ENCODE measurements around the gene TBL1X. TPM values are rescaled to one million over a fixed set of nuclear protein-coding genes. Genes with fewer than 3 reads are reported as not detected.

Gene TBL1X
- total and polyA plus RNA-seq, 2 donors (not counting 3 experiments of a cell fraction or from before 2014, with no cell fraction given), result 8.7 to 25.3 TPM

GRCh38 chrX:9510366-9510765, 45.5 kb downstream of the TBL1X start:
- no peaks in the 10 kb centered on the region for H3K9me1 ChIP-seq (replicated peaks; ENCODE audit: control insufficient read depth, extremely low read depth, insufficient read depth, low read length)
- no peak for TF ChIP-seq MYC (IDR thresholded peaks at IDR 0.05; ENCODE audit: low read depth, low read length)
- no peak for TF ChIP-seq EZH2 (IDR thresholded peaks at IDR 0.05; ENCODE audit: borderline replicate concordance, low read depth, low read length, severe bottlenecking)
- no peak for TF ChIP-seq POLR2A (IDR thresholded peaks at IDR 0.05; ENCODE audit: low read depth, low read length)
- TF ChIP-seq FOS (IDR thresholded peaks at IDR 0.05; ENCODE audit: borderline replicate concordance, insufficient read depth, low read length), result no peak
- TF ChIP-seq MAX (IDR thresholded peaks at IDR 0.05; ENCODE audit: insufficient read depth, insufficient read length), result no peak
- no peak for TF ChIP-seq CTCF (IDR thresholded peaks at IDR 0.05; ENCODE audit: extremely low read depth in 1 of 2, insufficient read depth in 1 of 2, low read depth in 1 of 2, low read length in 2 of 2)
- TF ChIP-seq POLR2AphosphoS5 (IDR thresholded peaks at IDR 0.05; ENCODE audit: insufficient read depth, low read depth, low read length), result no peak
- no peak for TF ChIP-seq JUN (IDR thresholded peaks at IDR 0.05; ENCODE audit: borderline replicate concordance, insufficient read depth, insufficient read length, low read depth)
- no peaks in the 10 kb centered on the region for H3K79me2 ChIP-seq (ENCODE audit: control insufficient read depth, insufficient read depth, low read length)
- H3K36me3 ChIP-seq (ENCODE audit: control insufficient read depth in 2 of 2, extremely low read depth in 1 of 2, insufficient read depth in 2 of 2, low read length in 2 of 2), result no peaks in the 10 kb centered on the region
- H4K20me1 ChIP-seq (replicated peaks; ENCODE audit: control insufficient read depth, extremely low read depth, insufficient read depth, low read length), result no peaks in the 10 kb centered on the region
- CTCF ChIA-PET, result no interaction called here
- intact Hi-C loops (cut with micrococcal nuclease) (no loop called here), dilution Hi-C loops (cut with MboI; ENCODE audit: extremely low pct_ligation_motif_present, low sequenced_read_pairs) (no loop called here)
- H3K27me3 ChIP-seq (ENCODE audit: control insufficient read depth in 2 of 2, insufficient read depth in 2 of 2, low read length in 2 of 2), result no peaks in the 10 kb centered on the region
- H3K27ac ChIP-seq (ENCODE audit: insufficient read depth, low read depth, low read length), result no peak overlapping the region
- no peak overlapping the region for H3K4me2 ChIP-seq (ENCODE audit: insufficient read depth, low read length)
- DNase-seq (ENCODE audit: low read depth, low spot score) (no peak), FAIRE-seq (no peak)
- no peaks in the 10 kb centered on the region for H3K4me1 ChIP-seq (ENCODE audit: control insufficient read depth, extremely low read depth, insufficient read depth, low read length)
- POLR2A ChIA-PET, result no interaction called here
- no peak overlapping the region for H2AFZ ChIP-seq (ENCODE audit: low read depth, low read length)
- no TSS peak for BruUV-seq (replicated peaks)
- H3K9ac ChIP-seq (replicated peaks; ENCODE audit: extremely low read depth, insufficient read depth, low read length), result no peak overlapping the region
- H3K4me3 ChIP-seq (replicated peaks in 1 of 3; ENCODE audit: insufficient read depth in 1 of 3, low read depth in 1 of 3, low read length in 3 of 3), result no peak overlapping the region
- H3K9me3 ChIP-seq (replicated peaks; ENCODE audit: control insufficient read depth, insufficient read depth, low read length), result no peaks in the 10 kb centered on the region

Measured in endothelial cell of umbilical vein (primary cell).